Measurements from ENCODE around the gene PEX14.

GRCh38 chr1:10610901-10611600 is 136.3 kb downstream of the PEX14 start:
- TF ChIP-seq, protein P1, sequence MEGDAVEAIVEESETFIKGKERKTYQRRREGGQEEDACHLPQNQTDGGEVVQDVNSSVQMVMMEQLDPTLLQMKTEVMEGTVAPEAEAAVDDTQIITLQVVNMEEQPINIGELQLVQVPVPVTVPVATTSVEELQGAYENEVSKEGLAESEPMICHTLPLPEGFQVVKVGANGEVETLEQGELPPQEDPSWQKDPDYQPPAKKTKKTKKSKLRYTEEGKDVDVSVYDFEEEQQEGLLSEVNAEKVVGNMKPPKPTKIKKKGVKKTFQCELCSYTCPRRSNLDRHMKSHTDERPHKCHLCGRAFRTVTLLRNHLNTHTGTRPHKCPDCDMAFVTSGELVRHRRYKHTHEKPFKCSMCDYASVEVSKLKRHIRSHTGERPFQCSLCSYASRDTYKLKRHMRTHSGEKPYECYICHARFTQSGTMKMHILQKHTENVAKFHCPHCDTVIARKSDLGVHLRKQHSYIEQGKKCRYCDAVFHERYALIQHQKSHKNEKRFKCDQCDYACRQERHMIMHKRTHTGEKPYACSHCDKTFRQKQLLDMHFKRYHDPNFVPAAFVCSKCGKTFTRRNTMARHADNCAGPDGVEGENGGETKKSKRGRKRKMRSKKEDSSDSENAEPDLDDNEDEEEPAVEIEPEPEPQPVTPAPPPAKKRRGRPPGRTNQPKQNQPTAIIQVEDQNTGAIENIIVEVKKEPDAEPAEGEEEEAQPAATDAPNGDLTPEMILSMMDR (IDR thresholded peaks at IDR 0.05): no peak
- no peak for TF ChIP-seq POLR2AphosphoS5 (IDR thresholded peaks at IDR 0.05)
- no peak for TF ChIP-seq POLR2A (IDR thresholded peaks at IDR 0.05)
